ENCODE results near the gene EFCAB11. TPM values are rescaled to one million over a fixed set of nuclear protein-coding genes. Genes with fewer than 3 reads are reported as not detected.

Gene EFCAB11
- total and polyA plus RNA-seq, 2 of the 8 experiments (the other 6 are each of a cell fraction or from before 2014, with no cell fraction given): 6.8 to 12.8 TPM

GRCh38 chr14:89826596-89826995 is 127.9 kb downstream of the EFCAB11 start:
- no peak overlapping the region for H2BK5ac ChIP-seq (ENCODE audit: low read depth, low read length)
- no peak for TF ChIP-seq POLR2A (IDR thresholded peaks at IDR 0.05; ENCODE audit: control extremely low read depth in 1 of 2, low read depth in 2 of 2, low read length in 2 of 2)
- no peak for TF ChIP-seq ATF3 (IDR thresholded peaks at IDR 0.05; ENCODE audit: insufficient read depth, low read depth, low read length)
- TF ChIP-seq KDM5A (IDR thresholded peaks at IDR 0.05; ENCODE audit: low read length): no peak
- TF ChIP-seq JUN (IDR thresholded peaks at IDR 0.05; ENCODE audit: low read depth, low read length): no peak
- no peak for TF ChIP-seq SUZ12 (IDR thresholded peaks at IDR 0.05; ENCODE audit: low read length)
- no peak for TF ChIP-seq CTBP2 (IDR thresholded peaks at IDR 0.05; ENCODE audit: borderline replicate concordance, insufficient read depth, insufficient read length, low read length)
- no peak for TF ChIP-seq SRF (IDR thresholded peaks at IDR 0.05; ENCODE audit: low read depth, low read length)
- no peak for TF ChIP-seq CHD2 (IDR thresholded peaks at IDR 0.05; ENCODE audit: low read length)
- no peak for TF ChIP-seq KDM1A (IDR thresholded peaks at IDR 0.05; ENCODE audit: borderline replicate concordance, low read length)
- no peaks in the 10 kb centered on the region for H3K79me2 ChIP-seq (ENCODE audit: control insufficient read depth in 1 of 2, insufficient read depth in 2 of 2, low read length in 2 of 2)
- H2BK120ac ChIP-seq (replicated peaks; ENCODE audit: low read depth, low read length): no peak overlapping the region
- WGBS, 2 experiments (ENCODE audit: extremely low coverage in 1 of 2, insufficient coverage in 1 of 2, insufficient read length in 1 of 2, insufficient replicate concordance in 2 of 2, low coverage in 1 of 2, low lambda C conversion rate in 2 of 2, missing lambda C conversion rate in 1 of 2): 94% methylated on average over 3 of the region's 3 CpGs; no CpG with 5 or more reads in 1 of the 2 experiments
- no peak overlapping the region for H3K23ac ChIP-seq (ENCODE audit: insufficient read length)
- no peaks in the 10 kb centered on the region for H3K4me1 ChIP-seq (replicated peaks in 1 of 4; ENCODE audit: control insufficient read depth in 3 of 4, insufficient read depth in 4 of 4, low read length in 3 of 4)
- H4K20me1 ChIP-seq (replicated peaks in 1 of 2; ENCODE audit: control insufficient read depth in 1 of 2, insufficient read depth in 2 of 2, low read length in 2 of 2): no peaks in the 10 kb centered on the region
- H3K4me2 ChIP-seq (ENCODE audit: insufficient read depth in 1 of 2, low read depth in 2 of 2, low read length in 2 of 2): no peak overlapping the region
- no peak overlapping the region for H2AK5ac ChIP-seq (ENCODE audit: low read depth, low read length)
- no peaks in the 10 kb centered on the region for H3K27me3 ChIP-seq (replicated peaks in 1 of 4; ENCODE audit: control insufficient read depth in 3 of 4, extremely low read depth in 1 of 4, insufficient read depth in 3 of 4, low read length in 3 of 4)
- no peaks in the 10 kb centered on the region for H3K79me1 ChIP-seq (ENCODE audit: low read depth, low read length)
- no peak overlapping the region for H3K18ac ChIP-seq (ENCODE audit: extremely low read depth, low read length)
- no peak overlapping the region for H4K91ac ChIP-seq (replicated peaks; ENCODE audit: insufficient read length, low read length)
- no peak overlapping the region for H2AFZ ChIP-seq (ENCODE audit: low read length)
- H3K56ac ChIP-seq (replicated peaks; ENCODE audit: insufficient read length, low read depth, low read length): no peak overlapping the region
- no peaks in the 10 kb centered on the region for H3K36me3 ChIP-seq (ENCODE audit: control insufficient read depth in 2 of 4, insufficient read depth in 4 of 4, low read length in 3 of 4)
- no peak overlapping the region for H3K27ac ChIP-seq (ENCODE audit: low read depth, low read length)
- H3K4ac ChIP-seq (replicated peaks; ENCODE audit: insufficient read length, low read depth, low read length): no peak overlapping the region
- no peak overlapping the region for H4K8ac ChIP-seq (ENCODE audit: extremely low read depth, insufficient read depth, low read length)
- no peak for FAIRE-seq
- CTCF ChIA-PET (ENCODE audit: partially characterized antibody): interaction anchor here (0.7 to 1.4 kb wide), 4 partner anchors 19 to 289 kb away, joined by 3 to 4 read pairs (median 3); no protein-coding TSS in a partner anchor
- H3K4me3 ChIP-seq (ENCODE audit: extremely low read depth in 1 of 4, insufficient read depth in 2 of 4, low read depth in 3 of 4, low read length in 4 of 4): no peak overlapping the region
- H3K9ac ChIP-seq (replicated peaks in 1 of 4; ENCODE audit: extremely low read depth in 1 of 4, low read depth in 3 of 4, low read length in 3 of 4): no peak overlapping the region
- POLR2A ChIA-PET (ENCODE audit: partially characterized antibody): no interaction called here
- H3K14ac ChIP-seq (ENCODE audit: insufficient read length): no peak overlapping the region
- H3K9me3 ChIP-seq (ENCODE audit: insufficient read depth in 2 of 2, low read depth in 1 of 2, low read length in 1 of 2): peaks cover 3% of the 10 kb centered on the region in 2 experiments; a peak in 1 of 4 replicates
- no peak overlapping the region for H4K5ac ChIP-seq (ENCODE audit: insufficient read length, low read depth, low read length)
- no peak overlapping the region for H2BK15ac ChIP-seq (ENCODE audit: low read length)
- DNase-seq (ENCODE audit: low read depth in 1 of 2, low spot score in 2 of 2): no peak
- no peaks in the 10 kb centered on the region for H3K23me2 ChIP-seq (ENCODE audit: low read depth, low read length)
- no peak overlapping the region for H2BK20ac ChIP-seq (ENCODE audit: low read length)
- H2BK12ac ChIP-seq (ENCODE audit: low read depth, low read length): no peak overlapping the region
